Forelimb muscle (tissue), 1 donor: ENCODE data around the gene PTCRA. TPM values are rescaled to one million over a fixed set of nuclear protein-coding genes. Genes with fewer than 3 reads are reported as not detected.

Experiments used
- DNase-seq: peaks from one replicate; pipeline ENCODE4 v3.0.0-alpha.2; 2013; ENCODE audit warnings: low read depth
- polyA plus RNA-seq: library from polyadenylated mRNA; unstranded; fragments of 120-200 nt; gene quantifications from one replicate; pipeline ENCODE4 v1.2.1, GENCODE V29; 2013; ENCODE audit not compliant: insufficient read length

PTCRA gene
- polyA plus RNA-seq, 1 donor: not detected

DNA sequence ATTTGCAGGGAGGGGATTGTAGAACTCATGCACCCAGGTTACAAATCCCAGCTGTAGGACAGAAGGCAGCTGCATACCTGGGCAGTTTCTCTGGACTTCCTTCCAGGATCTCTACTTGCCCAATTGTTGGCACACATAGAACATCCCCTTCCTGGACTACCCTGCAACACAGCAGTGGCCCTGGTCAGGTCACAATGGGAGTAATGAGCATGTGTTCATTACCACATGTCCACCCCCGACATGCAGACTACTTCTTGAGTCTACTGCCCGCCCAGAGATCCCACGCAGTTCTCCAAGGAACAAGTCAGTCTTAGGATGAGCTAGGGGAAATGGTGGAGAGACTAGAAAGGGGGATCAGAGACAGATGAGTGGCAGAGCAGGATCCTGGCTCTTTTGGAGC is 58.1 kb downstream of the PTCRA start:
- no peak for DNase-seq

- no peak for DNase-seq
These were observed 59.2 kb downstream of the PTCRA start for GRCh38 chr6:42974919-42975505.

Other genes starting within 250 kb of the PTCRA start
- gene PRPH2, start 193.5 kb upstream of the PTCRA start, polyA plus RNA-seq: 2.6 TPM
- 12.3 TPM for gene TBCC, start 169.9 kb upstream of the PTCRA start, polyA plus RNA-seq
- 10.9 TPM for gene BICRAL, start 134.0 kb upstream of the PTCRA start, polyA plus RNA-seq
- gene RPL7L1, start 36.4 kb upstream of the PTCRA start, polyA plus RNA-seq: 78.8 TPM
- 23.6 TPM for gene CNPY3, start 13.4 kb downstream of the PTCRA start, polyA plus RNA-seq
- gene GNMT, start 44.7 kb downstream of the PTCRA start, polyA plus RNA-seq: 0.65 TPM
- gene PEX6, start 63.1 kb downstream of the PTCRA start, polyA plus RNA-seq: 15.0 TPM
- 39.0 TPM for gene PPP2R5D, start 68.5 kb downstream of the PTCRA start, polyA plus RNA-seq
- 39.6 TPM for gene MEA1, start 97.9 kb downstream of the PTCRA start, polyA plus RNA-seq
- 227 TPM for gene KLHDC3, start 98.2 kb downstream of the PTCRA start, polyA plus RNA-seq
- 40.4 TPM for gene RRP36, start 105.6 kb downstream of the PTCRA start, polyA plus RNA-seq
- 44.5 TPM for gene CUL7, start 137.8 kb downstream of the PTCRA start, polyA plus RNA-seq
- 43.9 TPM for gene MRPL2, start 143.4 kb downstream of the PTCRA start, polyA plus RNA-seq
- 27.6 TPM for gene KLC4, start 143.6 kb downstream of the PTCRA start, polyA plus RNA-seq
- 53.2 TPM for gene PTK7, start 160.3 kb downstream of the PTCRA start, polyA plus RNA-seq